LoVo (cell line): ENCODE measurements around the gene EIF2S3.
"Not testable (repeated sequence)": the region's sequence is repeated elsewhere in the genome, so short reads cannot be mapped to it uniquely, and the experiment has no call there.

ENCODE experiments used
- DNase-seq: peaks from one replicate; pipeline ENCODE4 v3.0.0-alpha.2; 2016; ENCODE audit warnings: low spot score

Gene EIF2S3

DNA sequence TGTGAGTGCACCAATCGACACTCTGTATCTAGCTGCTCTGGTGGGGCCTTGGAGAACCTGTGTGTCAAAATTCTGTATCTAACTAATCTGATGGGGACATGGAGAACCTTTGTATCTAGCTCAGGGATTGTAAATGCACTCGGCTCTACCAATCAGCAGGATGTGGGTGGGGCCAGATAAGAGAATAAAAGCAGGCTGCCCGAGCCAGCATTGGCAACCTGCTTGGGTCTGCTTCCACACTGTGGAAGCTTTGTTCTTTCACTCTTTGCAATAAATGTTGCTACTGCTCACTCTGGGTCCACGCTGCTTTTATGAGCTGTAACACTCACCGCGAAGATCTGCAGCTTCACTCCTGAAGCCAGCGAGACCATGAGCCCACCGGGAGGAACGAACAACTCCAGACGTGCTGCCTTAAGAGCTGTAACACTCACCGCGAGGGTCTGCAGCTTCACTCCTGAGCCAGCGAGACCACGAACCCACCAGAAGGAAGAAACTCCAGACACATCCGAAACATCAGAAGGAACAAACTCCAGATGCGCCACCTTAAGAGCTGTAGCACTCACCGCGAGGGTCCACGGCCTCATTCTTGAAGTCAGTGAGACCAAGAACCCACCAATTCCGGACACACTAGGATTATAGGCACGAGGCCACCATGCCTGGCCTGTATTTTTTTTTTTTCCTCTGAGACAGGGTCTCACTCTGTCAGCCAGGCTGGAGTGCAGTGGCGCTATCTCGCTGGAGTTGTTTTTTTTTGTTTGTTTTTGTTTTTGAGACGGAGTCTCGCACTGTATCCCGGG is 4.0 kb upstream of the EIF2S3 start:
- not testable (repeated sequence) for DNase-seq

DNA sequence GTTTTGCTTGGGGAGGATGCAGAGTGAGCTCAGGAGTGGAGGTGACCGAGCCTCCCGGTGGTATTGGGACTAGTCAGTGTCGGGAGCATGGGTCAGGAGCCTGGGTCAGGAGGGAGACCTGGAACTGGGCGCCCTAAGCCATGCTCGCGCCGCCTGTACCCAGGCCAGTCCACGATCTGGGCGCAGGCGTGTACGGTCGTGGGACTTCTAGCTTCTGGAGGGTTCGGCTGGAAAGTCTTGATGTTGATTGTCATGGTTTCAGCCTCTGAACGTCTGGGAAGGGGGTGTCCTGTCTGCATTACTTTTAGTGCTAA is 244 bp downstream of the EIF2S3 start:
- no peak for DNase-seq

DNA sequence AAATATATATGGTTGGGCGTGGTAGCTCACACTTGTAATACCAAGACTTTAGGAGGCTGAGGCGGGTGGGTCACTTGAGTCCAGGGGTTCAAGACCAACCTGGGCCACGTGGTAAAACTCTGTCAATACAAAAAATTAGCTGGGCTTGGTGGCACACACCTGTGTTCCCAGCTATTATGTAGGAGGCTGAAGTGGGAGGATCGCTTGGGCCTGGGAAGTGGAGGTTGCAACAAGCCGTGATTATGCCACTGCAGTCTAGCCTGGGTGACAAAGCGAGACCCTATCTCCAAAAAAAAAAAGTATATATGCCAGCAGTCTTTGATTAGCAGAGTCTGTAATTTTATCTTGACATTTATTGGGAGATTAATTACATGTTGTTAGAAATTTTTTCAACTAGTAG is 8.7 kb downstream of the EIF2S3 start:
- no peak for DNase-seq

DNA sequence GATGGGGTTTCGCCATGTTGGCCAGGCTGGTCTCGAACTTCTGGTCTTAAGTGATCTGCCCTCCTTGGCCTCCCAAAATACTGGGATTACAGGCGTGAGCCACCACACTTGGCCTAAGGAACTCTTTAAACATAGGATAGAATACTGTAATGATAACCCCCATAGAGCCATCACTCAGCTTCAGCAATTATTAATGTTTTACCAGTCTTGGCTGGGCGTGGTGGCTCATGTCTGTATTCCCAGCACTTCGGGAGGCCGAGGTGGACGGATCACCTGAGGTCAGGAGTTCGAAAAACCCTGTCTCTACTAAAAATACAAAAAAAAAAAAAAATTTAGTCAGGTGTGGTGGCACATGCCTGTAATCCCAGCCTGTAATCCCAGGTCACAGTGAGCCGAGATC is 15.1 kb downstream of the EIF2S3 start:
- no peak for DNase-seq

DNA sequence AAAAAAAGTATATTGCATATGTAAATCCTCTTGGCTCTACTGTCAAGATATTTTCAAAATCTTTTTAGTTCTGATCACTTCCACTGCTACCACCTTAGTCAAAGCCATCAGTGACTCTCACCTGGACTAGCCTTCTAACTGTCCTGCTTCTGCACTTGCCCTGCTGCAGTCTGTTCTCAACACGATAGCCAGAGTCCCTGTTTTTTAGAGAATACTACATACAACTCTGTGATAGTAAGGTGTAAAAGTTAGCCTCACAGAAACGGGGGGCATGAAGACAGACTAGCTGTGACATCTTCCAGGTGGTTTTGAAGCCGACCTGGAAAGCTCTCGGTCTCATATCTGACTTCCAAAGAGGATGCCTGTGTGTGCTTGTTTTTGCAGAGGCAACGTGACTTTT is 24.7 kb downstream of the EIF2S3 start:
- DNase-seq, result no peak

- not testable (repeated sequence) for DNase-seq
Measured at GRCh38 chrX:24080245-24080644, 25.5 kb downstream of the EIF2S3 start.

- no peak for DNase-seq
Measured at GRCh38 chrX:24080704-24081103, 25.9 kb downstream of the EIF2S3 start.

- DNase-seq, result peak; percentile 34
Measured at GRCh38 chrX:24081661-24082154, 27.0 kb downstream of the EIF2S3 start.

DNA sequence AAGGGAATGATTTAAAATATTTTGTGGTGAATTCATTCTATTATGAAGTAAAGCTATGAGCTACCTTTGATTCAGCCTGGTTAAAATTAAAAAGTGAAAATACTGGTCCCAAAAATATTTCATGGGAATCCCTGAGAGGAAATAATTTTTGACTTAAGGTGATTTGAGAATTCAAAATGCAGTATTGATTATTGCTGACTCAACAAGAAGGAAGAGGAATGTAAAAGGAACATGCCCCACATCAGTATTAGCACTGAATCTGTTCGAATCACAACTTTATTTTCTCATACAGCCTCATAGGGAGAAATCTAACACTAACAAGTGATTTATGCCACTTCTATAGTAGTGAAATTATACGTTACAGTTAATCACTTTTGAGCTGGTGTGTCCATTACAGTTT is 27.7 kb downstream of the EIF2S3 start:
- DNase-seq, result no peak

GRCh38 chrX:24085101-24085500 is 30.3 kb downstream of the EIF2S3 start:
- no peak for DNase-seq

DNA sequence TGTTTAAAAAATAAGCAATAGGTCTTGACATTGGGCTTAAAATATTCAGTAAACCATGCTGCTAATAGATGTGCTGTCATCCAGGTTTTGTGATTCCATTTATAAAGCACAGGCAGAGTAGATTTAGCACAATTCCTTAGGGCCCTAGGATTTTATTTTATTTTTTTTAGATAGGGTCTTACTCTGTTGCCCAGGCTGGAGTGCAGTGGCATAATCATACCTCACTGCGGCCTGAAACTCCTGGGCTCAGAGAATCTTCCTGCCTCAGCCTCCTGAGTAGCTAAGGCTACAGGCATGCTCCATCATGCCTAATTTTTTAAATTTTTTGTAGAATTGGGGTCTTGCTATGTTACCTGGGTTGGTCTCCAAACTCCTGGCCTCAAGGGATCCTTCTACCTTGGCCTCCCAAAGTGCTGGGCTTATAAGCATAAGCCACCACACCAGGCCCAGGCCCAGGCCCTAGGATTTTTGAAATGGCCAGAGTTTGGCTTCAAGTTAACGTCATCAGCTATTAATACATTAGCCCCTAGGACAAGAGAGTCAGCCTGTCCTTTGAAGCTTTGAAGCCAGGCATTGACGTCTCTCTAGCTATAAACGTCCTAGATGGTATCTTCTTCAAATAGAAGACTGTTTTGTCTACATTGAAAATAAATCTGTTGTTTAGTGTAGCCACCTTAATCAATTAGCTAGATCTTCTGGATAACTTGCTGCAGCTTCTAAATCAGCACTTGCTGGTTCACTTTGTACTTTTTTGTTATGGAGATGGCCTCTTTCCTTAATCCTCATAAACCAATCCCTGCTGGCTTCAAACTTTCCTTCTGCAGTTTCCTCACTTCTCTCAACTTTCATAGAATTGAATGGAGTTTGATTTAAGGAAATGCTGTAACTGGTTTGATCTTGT is 35.8 kb downstream of the EIF2S3 start:
- DNase-seq, result no peak

GRCh38 chrX:24093746-24094145 is 39.0 kb downstream of the EIF2S3 start:
- no peak for DNase-seq

DNA sequence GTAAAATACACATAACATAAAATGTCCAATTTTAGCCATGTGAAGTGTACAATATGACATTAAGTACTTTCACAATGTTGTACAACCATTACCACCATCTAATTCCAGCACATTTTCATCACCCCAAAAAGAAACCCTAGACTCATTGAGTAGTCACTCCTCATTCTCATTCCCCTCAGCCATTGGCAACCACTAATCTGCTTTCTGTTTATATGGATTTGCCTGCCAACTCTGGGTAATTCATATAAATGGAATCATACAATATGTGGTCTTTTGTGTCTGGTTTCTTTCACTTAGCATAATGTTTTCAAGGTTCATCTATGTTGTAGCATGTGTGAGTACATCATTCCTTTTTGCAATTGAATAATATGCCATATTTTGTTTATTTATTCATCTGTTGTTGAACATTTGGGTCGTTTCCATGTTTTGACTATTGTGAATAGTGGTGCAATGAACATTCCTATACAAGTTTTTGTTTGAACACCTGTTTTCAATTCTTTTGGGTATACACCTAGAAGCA is 43.0 kb downstream of the EIF2S3 start:
- DNase-seq, result no peak

DNA sequence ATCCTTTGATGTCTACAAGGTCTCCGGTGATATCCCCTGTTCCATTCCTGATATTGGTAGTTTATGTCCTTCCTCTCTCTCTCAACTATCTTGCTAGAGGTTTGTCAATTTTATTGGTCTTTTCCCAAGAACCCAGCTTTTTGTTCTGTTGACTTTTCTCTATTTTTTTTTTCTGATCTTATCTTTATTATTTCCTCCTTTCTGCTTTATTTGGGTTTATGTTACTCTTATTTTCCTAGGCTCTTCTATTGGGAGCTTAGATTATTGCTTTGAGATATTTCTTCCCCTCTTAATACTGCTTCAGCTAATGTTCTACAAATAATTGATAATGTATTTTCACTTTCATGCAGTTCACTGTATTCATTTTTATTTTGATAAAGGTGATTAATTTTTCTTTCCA is 44.2 kb downstream of the EIF2S3 start:
- no peak for DNase-seq

- DNase-seq, result no peak
Measured at GRCh38 chrX:24099394-24099793, 44.6 kb downstream of the EIF2S3 start.

GRCh38 chrX:24100713-24101112 is 46.0 kb downstream of the EIF2S3 start:
- DNase-seq, result no peak

DNA sequence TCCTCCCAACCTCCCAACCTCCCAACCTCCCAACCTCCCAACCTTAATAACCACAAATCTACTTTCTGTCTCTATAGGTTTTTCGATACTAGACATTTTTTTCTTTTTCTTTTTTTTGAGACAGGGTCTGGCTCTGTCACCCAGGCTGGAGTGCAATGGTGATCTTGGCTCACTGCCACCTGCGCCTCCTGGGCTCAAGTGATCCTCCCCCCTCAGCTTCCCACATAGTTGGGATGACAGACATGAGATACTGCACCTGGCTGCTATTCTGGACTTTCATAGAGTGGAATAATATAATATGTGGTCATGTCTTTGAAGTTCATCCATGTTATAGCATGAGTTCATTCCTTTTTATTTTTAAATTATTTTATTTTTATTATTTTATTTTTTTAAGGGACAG is 55.3 kb downstream of the EIF2S3 start:
- no peak for DNase-seq

- DNase-seq, result no peak
Measured at GRCh38 chrX:24113181-24113580, 58.4 kb downstream of the EIF2S3 start.

GRCh38 chrX:24117258-24117657 is 62.5 kb downstream of the EIF2S3 start:
- DNase-seq, result no peak

DNA sequence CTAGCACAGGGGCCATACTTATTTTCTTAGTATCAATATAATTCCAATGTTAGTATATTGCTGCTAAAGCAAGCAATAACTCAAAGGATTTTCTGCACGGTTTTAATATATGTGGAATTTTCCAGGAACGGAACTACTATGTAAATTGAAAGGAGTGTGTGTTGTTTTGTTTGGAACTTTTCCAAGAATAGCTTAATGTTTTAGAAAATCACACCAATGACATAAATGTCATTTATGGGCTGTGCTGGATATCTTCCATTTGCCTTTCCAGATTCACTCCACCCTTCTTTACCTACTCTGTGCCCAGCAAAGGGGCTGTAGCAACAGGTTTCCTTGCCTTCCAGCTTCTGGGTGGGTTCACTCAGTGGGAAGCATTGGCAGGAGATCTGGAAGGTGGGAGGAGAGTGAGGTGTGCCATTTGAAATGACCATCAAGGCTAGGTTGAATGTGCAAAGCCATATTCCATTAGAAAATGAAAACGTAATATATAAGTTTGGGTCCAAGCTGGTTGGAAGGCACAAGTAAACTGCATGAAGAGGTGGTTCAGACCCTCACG is 69.6 kb downstream of the EIF2S3 start:
- no peak for DNase-seq

DNA sequence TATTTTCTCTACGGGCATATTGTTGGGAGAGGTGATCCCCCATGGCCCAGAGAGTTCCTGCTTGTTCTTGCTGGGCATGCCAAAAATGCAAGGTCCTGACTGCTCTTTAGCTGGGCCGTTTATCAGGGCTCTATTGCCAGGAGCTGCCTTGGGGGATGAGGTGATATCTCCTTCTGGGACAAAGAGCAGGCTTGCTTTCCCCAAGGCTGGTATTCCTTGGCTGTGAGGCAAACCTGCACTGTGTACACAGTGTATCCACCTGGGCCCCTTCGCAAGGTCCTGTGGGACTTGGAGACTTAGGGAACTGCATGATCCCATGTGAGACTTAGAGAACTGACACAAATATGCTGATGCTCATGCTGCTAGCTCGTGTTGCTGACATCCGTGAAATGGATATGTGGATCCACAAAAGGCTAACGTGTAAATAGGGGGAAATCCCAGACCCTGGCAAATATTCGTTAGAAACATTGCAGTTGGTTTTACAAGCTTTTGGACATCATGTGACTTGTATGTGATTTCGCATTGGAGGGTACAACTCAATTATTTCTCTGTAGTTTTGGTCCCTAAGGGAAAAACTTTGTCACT is 70.4 kb downstream of the EIF2S3 start:
- DNase-seq, result no peak
